H1 (cell line): Measurements from ENCODE around the gene STXBP6. TPM values are rescaled to one million over a fixed set of nuclear protein-coding genes. Genes with fewer than 3 reads are reported as not detected.

Experiments
- CTCF ChIA-PET: fragments of 300-600 bp; sonication (Branson Sonifier 250); formaldehyde crosslinking; loops from one replicate; lab custom pipeline; 2021; ENCODE audit not compliant: partially characterized antibody; lab: Charles Lee
- POLR2A ChIA-PET: fragments of 300-600 bp; sonication (Branson Sonifier 250); formaldehyde crosslinking; loops from one replicate; lab custom pipeline; 2021; ENCODE audit warnings: inconsistent platforms; ENCODE audit not compliant: partially characterized antibody; lab: Charles Lee
- DNase-seq, 2 experiments: peaks; one replicate each; pipeline versions ENCODE4 v3.0.0 to v3.0.0-alpha.2; 2010 to 2022; ENCODE audit warnings: low spot score in 2 of 2, low read depth in 1 of 2, mixed read lengths in 1 of 2
- FAIRE-seq: peaks from 2 replicates; lab custom pipeline; 2011; peaks lifted over from hg19 to GRCh38; lab: Jason Lieb, UNC
- H2AFZ ChIP-seq: 2 replicates; pipeline ENCODE4 v1.8.1; 2012; ENCODE audit warnings: low read length, inconsistent platforms
- H2AK5ac ChIP-seq: 2 replicates; pipeline ENCODE4 v1.6.1; 2013; ENCODE audit warnings: low read depth, low read length
- H2BK120ac ChIP-seq: replicated peaks from 2 replicates; pipeline ENCODE3; 2013; ENCODE audit warnings: low read depth, low read length, inconsistent platforms
- H2BK12ac ChIP-seq: 2 replicates; pipeline ENCODE4 v1.6.1; 2013; ENCODE audit warnings: low read depth, low read length
- H2BK15ac ChIP-seq: 2 replicates; pipeline ENCODE4 v1.6.1; 2013; ENCODE audit warnings: low read length
- H2BK20ac ChIP-seq: 2 replicates; pipeline ENCODE4 v1.6.1; 2013; ENCODE audit warnings: low read length
- H2BK5ac ChIP-seq: 2 replicates; pipeline ENCODE4 v1.6.1; 2013; ENCODE audit warnings: low read depth, low read length
- H3K14ac ChIP-seq: 2 replicates; pipeline ENCODE4 v1.6.1; 2013; ENCODE audit warnings: inconsistent platforms; ENCODE audit not compliant: insufficient read length
- H3K18ac ChIP-seq: 2 replicates; pipeline ENCODE4 v1.6.1; 2013; ENCODE audit warnings: low read length; ENCODE audit errors: extremely low read depth
- H3K23ac ChIP-seq: 2 replicates; pipeline ENCODE4 v1.6.1; 2013; ENCODE audit warnings: inconsistent platforms; ENCODE audit not compliant: insufficient read length
- H3K23me2 ChIP-seq: 2 replicates; pipeline ENCODE4 v1.6.1; 2013; ENCODE audit warnings: low read depth, low read length
- H3K27ac ChIP-seq: 2 replicates; pipeline ENCODE4 v1.6.1; 2011; ENCODE audit warnings: low read depth, low read length, inconsistent platforms
- H3K27me3 ChIP-seq, 4 experiments: replicated peaks in 1 of 4; 1 replicate in 1 of 4; 2 replicates in 3 of 4; pipeline versions ENCODE4 v1.6.1 to v1.8.1; 2011 to 2013; ENCODE audit warnings: low read length in 3 of 4, mild to moderate bottlenecking in 3 of 4, inconsistent platforms in 2 of 4, mixed read lengths in 2 of 4, moderate library complexity in 1 of 4; ENCODE audit not compliant: control insufficient read depth in 3 of 4, insufficient read depth in 3 of 4; ENCODE audit errors: extremely low read depth in 1 of 4
- H3K36me3 ChIP-seq, 4 experiments: 2 replicates each; pipeline versions ENCODE4 v1.6.1 to v1.8.1; 2011 to 2013; ENCODE audit warnings: mild to moderate bottlenecking in 4 of 4, low read length in 3 of 4, moderate library complexity in 2 of 4, control low read depth in 1 of 4, inconsistent platforms in 1 of 4; ENCODE audit not compliant: insufficient read depth in 4 of 4, control insufficient read depth in 2 of 4
- H3K4ac ChIP-seq: replicated peaks from 2 replicates; pipeline ENCODE3; 2013; ENCODE audit warnings: low read length, low read depth, mixed read lengths, inconsistent platforms; ENCODE audit not compliant: insufficient read length
- H3K4me1 ChIP-seq, 4 experiments: replicated peaks in 1 of 4; 1 replicate in 1 of 4; 2 replicates in 3 of 4; pipeline versions ENCODE4 v1.6.1 to v1.8.1; 2011 to 2013; ENCODE audit warnings: low read length in 3 of 4, inconsistent platforms in 2 of 4, mixed read lengths in 1 of 4; ENCODE audit not compliant: insufficient read depth in 4 of 4, control insufficient read depth in 3 of 4
- H3K4me2 ChIP-seq, 2 experiments: 2 replicates each; pipeline versions ENCODE4 v1.6.1 to v1.8.1; 2011 to 2013; ENCODE audit warnings: low read depth in 2 of 2, low read length in 2 of 2, control low read depth in 1 of 2, inconsistent platforms in 1 of 2, mild to moderate bottlenecking in 1 of 2; ENCODE audit not compliant: insufficient read depth in 1 of 2
- H3K4me3 ChIP-seq, 4 experiments: fragments of 200-600, 300-600 bp in 1 of 4; sonication (generic), shearing (Covaris generic), sonication (Bioruptor Twin) in 1 of 4; 2 replicates each; pipeline versions ENCODE4 v1.5.1 to v1.8.1; 2011 to 2016; ENCODE audit warnings: low read length in 4 of 4, low read depth in 3 of 4, control low read depth in 2 of 4, inconsistent platforms in 2 of 4, mild to moderate bottlenecking in 2 of 4, mixed read lengths in 1 of 4, moderate library complexity in 1 of 4; ENCODE audit not compliant: insufficient read depth in 2 of 4; ENCODE audit errors: extremely low read depth in 1 of 4
- H3K56ac ChIP-seq: replicated peaks from 2 replicates; pipeline ENCODE3; 2013; ENCODE audit warnings: low read depth, mild to moderate bottlenecking, mixed read lengths, low read length, inconsistent platforms; ENCODE audit not compliant: insufficient read length
- H3K79me1 ChIP-seq: 2 replicates; pipeline ENCODE4 v1.6.1; 2013; ENCODE audit warnings: low read depth, low read length, control low read depth
- H3K79me2 ChIP-seq, 2 experiments: 2 replicates each; pipeline versions ENCODE4 v1.6.1 to v1.8.1; 2012 to 2013; ENCODE audit warnings: low read length in 2 of 2, mild to moderate bottlenecking in 2 of 2, inconsistent platforms in 1 of 2; ENCODE audit not compliant: insufficient read depth in 2 of 2, control insufficient read depth in 1 of 2
- H3K9ac ChIP-seq, 4 experiments: replicated peaks in 1 of 4; 1 replicate in 1 of 4; 2 replicates in 3 of 4; pipeline versions ENCODE4 v1.6.1 to v1.8.1; 2011 to 2013; ENCODE audit warnings: low read depth in 3 of 4, low read length in 3 of 4, control low read depth in 2 of 4, mild to moderate bottlenecking in 2 of 4, moderate library complexity in 2 of 4, inconsistent platforms in 1 of 4; ENCODE audit errors: extremely low read depth in 1 of 4
- H3K9me3 ChIP-seq, 2 experiments: 2 replicates each; pipeline versions ENCODE4 v1.6.1 to v1.8.1; 2012 to 2013; ENCODE audit warnings: mild to moderate bottlenecking in 2 of 2, moderate library complexity in 2 of 2, control low read depth in 1 of 2, inconsistent platforms in 1 of 2, low read depth in 1 of 2, low read length in 1 of 2, mixed read lengths in 1 of 2; ENCODE audit not compliant: insufficient read depth in 2 of 2
- H4K20me1 ChIP-seq, 2 experiments: replicated peaks in 1 of 2; 2 replicates each; pipeline versions ENCODE3 to v1.8.1; 2011 to 2013; ENCODE audit warnings: inconsistent platforms in 2 of 2, low read length in 2 of 2, mild to moderate bottlenecking in 1 of 2; ENCODE audit not compliant: insufficient read depth in 2 of 2, control insufficient read depth in 1 of 2
- H4K5ac ChIP-seq: 2 replicates; pipeline ENCODE4 v1.6.1; 2013; ENCODE audit warnings: low read length, low read depth, mixed read lengths, inconsistent platforms; ENCODE audit not compliant: insufficient read length
- H4K8ac ChIP-seq: 2 replicates; pipeline ENCODE4 v1.8.0; 2013; ENCODE audit warnings: mild to moderate bottlenecking, moderate library complexity, low read length, inconsistent platforms; ENCODE audit not compliant: insufficient read depth; ENCODE audit errors: extremely low read depth
- H4K91ac ChIP-seq: replicated peaks from 2 replicates; pipeline ENCODE3; 2013; ENCODE audit warnings: low read length, mixed read lengths, inconsistent platforms; ENCODE audit not compliant: insufficient read length
- CEBPB ChIP-seq: IDR thresholded peaks from 2 replicates; pipeline ENCODE4 v1.6.1; 2012; ENCODE audit warnings: low read depth, low read length
- EP300 ChIP-seq, 2 experiments: IDR thresholded peaks; 1 replicate in 1 of 2; 2 replicates in 1 of 2; pipeline ENCODE4 v1.6.1; 2011 to 2012; ENCODE audit warnings: low read depth in 2 of 2, low read length in 2 of 2, mild to moderate bottlenecking in 2 of 2, borderline replicate concordance in 1 of 2, inconsistent platforms in 1 of 2, moderate library complexity in 1 of 2
- FOSL1 ChIP-seq: IDR thresholded peaks from 2 replicates; pipeline ENCODE4 v1.6.1; 2011; ENCODE audit warnings: mild to moderate bottlenecking, low read depth, low read length, moderate library complexity; ENCODE audit not compliant: insufficient read depth
- KDM1A ChIP-seq: fragments of 200-600, 300-600 bp; sonication (generic); IDR thresholded peaks from 2 replicates; pipeline ENCODE4 v1.7.1; 2016; ENCODE audit warnings: mild to moderate bottlenecking, low read length, borderline replicate concordance
- MAFK ChIP-seq: IDR thresholded peaks from 2 replicates; pipeline ENCODE4 v1.6.1; 2012; ENCODE audit warnings: low read depth, mild to moderate bottlenecking, improper control_type of control experiment, low read length
- NANOG ChIP-seq: IDR thresholded peaks from 2 replicates; pipeline ENCODE4 v1.6.1; 2011; ENCODE audit warnings: low read length, low read depth, mild to moderate bottlenecking, inconsistent platforms; ENCODE audit not compliant: insufficient read depth, poor library complexity, severe bottlenecking
- RXRA ChIP-seq: IDR thresholded peaks from 2 replicates; pipeline ENCODE4 v1.6.1; 2011; ENCODE audit warnings: low read depth, mild to moderate bottlenecking, low read length, moderate library complexity; ENCODE audit not compliant: insufficient read depth
- SP2 ChIP-seq: IDR thresholded peaks from 2 replicates; pipeline ENCODE4 v1.6.1; 2012; ENCODE audit warnings: mild to moderate bottlenecking, low read length, inconsistent platforms
- TAF7 ChIP-seq: optimal IDR thresholded peaks from 2 replicates; pipeline ENCODE3; 2011; ENCODE audit warnings: low read depth, mild to moderate bottlenecking, inconsistent platforms, low read length, moderate library complexity, borderline replicate concordance
- TBP ChIP-seq: IDR thresholded peaks from 2 replicates; pipeline ENCODE4 v1.6.1; 2011; ENCODE audit warnings: low read depth, low read length, improper control_type of control experiment
- TEAD4 ChIP-seq: IDR thresholded peaks from 2 replicates; pipeline ENCODE4 v1.6.1; 2012; ENCODE audit warnings: low read depth, low read length, inconsistent platforms, mixed read lengths
- WGBS, 2 experiments: shearing (Covaris generic) in 1 of 2; methylation state at CpG; one replicate each; pipeline versions ENCODE4 v1.1.6 to v1.1.7; 2013 to 2015; ENCODE audit warnings: low lambda C conversion rate in 2 of 2, mixed read lengths in 2 of 2, inconsistent platforms in 1 of 2, low coverage in 1 of 2, missing lambda C conversion rate in 1 of 2; ENCODE audit not compliant: insufficient replicate concordance in 2 of 2, insufficient coverage in 1 of 2, insufficient read length in 1 of 2; ENCODE audit errors: extremely low coverage in 1 of 2, missing lambda C conversion rate in 1 of 2; 5-methylcytosine and 5-hydroxymethylcytosine counted together
- polyA plus RNA-seq, 7 experiments: library from polyadenylated mRNA; depleted of rRNA in 3 of 7; stranded (reverse) in 5 of 7; unstranded in 2 of 7; fragments of >200 nt in 5 of 7; fragments of 200-250 nt in 2 of 7; gene quantifications; 1 replicate in 5 of 7; 2 replicates in 1 of 7; 4 replicates in 1 of 7; pipeline versions ENCODE4 v1.2.1 to v1.2.3, GENCODE V29; 2011 to 2013; ENCODE audit warnings: missing spikeins in 2 of 7, mixed read lengths in 2 of 7
- total RNA-seq: library from RNA; stranded (reverse); fragmentation: NEBNext Ultra II Directional; extraction: Animal tissue kit (Norgen Biotek cat#: 25700); gene quantifications from 2 replicates; pipeline ENCODE4 v1.2.1, GENCODE V29; 2021

Gene STXBP6
- total and polyA plus RNA-seq, 2 of the 8 experiments (the other 6 are each of a cell fraction or from before 2014, with no cell fraction given): 9.4 to 18.1 TPM

- Histone ChIP-seq H3K79me1 (no peaks in the 10 kb centered on the region), H3K9me3 (no peaks in the 10 kb centered on the region), H2BK20ac (no peak overlapping the region), H3K23ac (no peak overlapping the region), H2AK5ac (no peak overlapping the region), H3K23me2 (peaks cover 14% of the 10 kb centered on the region), H3K27me3 (peaks cover 6 to 30% (median 24%) of the 10 kb centered on the region in 4 experiments), H3K18ac (no peak overlapping the region), H4K20me1 (no peaks in the 10 kb centered on the region), H3K56ac (no peak overlapping the region), H4K8ac (no peak overlapping the region), H2BK120ac (no peak overlapping the region), H3K4ac (no peak overlapping the region), H3K27ac (no peak overlapping the region), H3K4me3 (no peak overlapping the region), H3K14ac (no peak overlapping the region), H2BK15ac (no peak overlapping the region), H3K9ac (no peak overlapping the region), H2BK5ac (no peak overlapping the region), H4K5ac (no peak overlapping the region), H3K79me2 (no peaks in the 10 kb centered on the region), H3K36me3 (no peaks in the 10 kb centered on the region), H3K4me1 (peaks cover 3 to 13% (median 9%) of the 10 kb centered on the region in 4 experiments; a peak in 5 of 7 replicates), H3K4me2 (no peak overlapping the region), H2AFZ (no peak overlapping the region), H2BK12ac (no peak overlapping the region), H4K91ac (no peak overlapping the region)
- FAIRE-seq (no peak), DNase-seq (no peak)
- ChIA-PET POLR2A (no interaction called here), CTCF (interaction anchor here (0.6 to 2.4 kb wide), 3 partner anchors 18 to 248 kb away, joined by 3 to 8 read pairs (median 3); no protein-coding TSS in a partner anchor)
- WGBS, 2 experiments: 87% methylated on average over 1 of the region's 1 CpG; no CpG with 5 or more reads in 1 of the 2 experiments
- no peak for TF ChIP-seq TAF7
- TF ChIP-seq KDM1A: no peak
- no peak for TF ChIP-seq EP300 (IDR thresholded peaks at IDR 0.05; ENCODE audit: borderline replicate concordance in 1 of 2, low read depth in 2 of 2, low read length in 2 of 2)
- no peak for TF ChIP-seq RXRA
- TF ChIP-seq MAFK: no peak
- no peak for TF ChIP-seq FOSL1
- TF ChIP-seq NANOG: no peak
- no peak for TF ChIP-seq SP2
- TF ChIP-seq CEBPB: no peak
- TF ChIP-seq TBP: no peak
- no peak for TF ChIP-seq TEAD4
Measured at GRCh38 chr14:25053585-25053984, 3.6 kb upstream of the STXBP6 start.
